GM12865 (cell line): ENCODE measurements around the gene PFDN1.

Experiments used
- DNase-seq: peaks from one replicate; pipeline ENCODE4 v3.0.0; 2010; ENCODE audit warnings: low read depth
- H3K4me3 ChIP-seq: 2 replicates; pipeline ENCODE4 v1.5.1; 2011; ENCODE audit warnings: mild to moderate bottlenecking, low read depth, low read length, control low read depth
- TF ChIP-seq, protein P1 (sequence below): IDR thresholded peaks from 2 replicates; pipeline ENCODE4 v1.5.1; 2011; ENCODE audit warnings: low read length, control low read depth, low read depth, inconsistent platforms; ENCODE audit not compliant: insufficient read depth; ENCODE audit errors: missing control alignments

Gene PFDN1

DNA sequence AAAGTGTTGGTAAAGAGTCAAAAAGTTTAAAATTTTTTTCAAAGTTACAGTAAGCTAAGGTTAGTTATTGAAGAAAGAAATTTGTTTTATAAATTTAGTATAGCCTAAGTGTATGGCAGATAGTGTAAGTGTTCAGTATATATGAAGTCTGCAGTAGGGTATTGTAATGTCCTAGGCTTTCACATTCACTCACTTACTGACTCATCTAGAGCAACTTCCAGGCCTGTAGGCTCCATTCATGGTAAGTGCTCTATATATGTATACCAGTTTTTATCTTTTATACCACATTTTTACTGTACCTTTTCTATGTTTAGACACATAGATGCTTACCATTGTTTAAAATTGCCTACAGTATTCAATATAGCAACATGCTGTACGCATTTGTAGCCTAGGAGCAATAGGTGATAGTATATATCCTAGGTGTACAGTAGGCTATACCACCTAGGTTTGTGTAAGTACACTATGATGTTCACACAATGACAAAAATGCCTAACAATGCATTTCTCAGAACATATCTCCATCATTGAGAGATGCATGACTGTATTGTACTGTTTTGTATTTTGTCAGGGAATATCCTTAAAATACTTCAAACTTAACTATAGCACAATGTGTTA lies 89.4 kb downstream of the PFDN1 start:
- no peak overlapping the region for H3K4me3 ChIP-seq
- DNase-seq = no peak
- TF ChIP-seq, protein P1, sequence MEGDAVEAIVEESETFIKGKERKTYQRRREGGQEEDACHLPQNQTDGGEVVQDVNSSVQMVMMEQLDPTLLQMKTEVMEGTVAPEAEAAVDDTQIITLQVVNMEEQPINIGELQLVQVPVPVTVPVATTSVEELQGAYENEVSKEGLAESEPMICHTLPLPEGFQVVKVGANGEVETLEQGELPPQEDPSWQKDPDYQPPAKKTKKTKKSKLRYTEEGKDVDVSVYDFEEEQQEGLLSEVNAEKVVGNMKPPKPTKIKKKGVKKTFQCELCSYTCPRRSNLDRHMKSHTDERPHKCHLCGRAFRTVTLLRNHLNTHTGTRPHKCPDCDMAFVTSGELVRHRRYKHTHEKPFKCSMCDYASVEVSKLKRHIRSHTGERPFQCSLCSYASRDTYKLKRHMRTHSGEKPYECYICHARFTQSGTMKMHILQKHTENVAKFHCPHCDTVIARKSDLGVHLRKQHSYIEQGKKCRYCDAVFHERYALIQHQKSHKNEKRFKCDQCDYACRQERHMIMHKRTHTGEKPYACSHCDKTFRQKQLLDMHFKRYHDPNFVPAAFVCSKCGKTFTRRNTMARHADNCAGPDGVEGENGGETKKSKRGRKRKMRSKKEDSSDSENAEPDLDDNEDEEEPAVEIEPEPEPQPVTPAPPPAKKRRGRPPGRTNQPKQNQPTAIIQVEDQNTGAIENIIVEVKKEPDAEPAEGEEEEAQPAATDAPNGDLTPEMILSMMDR = no peak

DNA sequence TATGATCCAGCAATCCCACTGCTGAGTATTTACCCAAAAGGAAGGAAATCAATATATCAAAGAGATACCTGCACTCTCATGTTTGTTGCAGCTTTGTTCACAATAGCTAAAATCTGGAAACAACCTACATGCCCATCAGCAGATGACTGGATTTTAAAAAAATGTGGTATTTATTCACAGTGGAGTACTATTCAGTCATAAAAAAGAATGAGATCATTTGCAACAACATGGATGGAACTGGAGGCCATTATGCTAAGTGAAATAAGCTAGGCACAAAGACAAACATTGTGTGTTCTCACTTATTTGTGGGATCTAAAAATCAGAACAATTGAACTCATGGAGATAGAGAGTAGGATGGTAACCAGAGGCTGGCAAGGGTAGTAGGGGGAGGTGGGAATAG lies 94.8 kb downstream of the PFDN1 start:
- DNase-seq = no peak
- TF ChIP-seq, protein P1 = no peak
- H3K4me3 ChIP-seq = no peak overlapping the region

DNA sequence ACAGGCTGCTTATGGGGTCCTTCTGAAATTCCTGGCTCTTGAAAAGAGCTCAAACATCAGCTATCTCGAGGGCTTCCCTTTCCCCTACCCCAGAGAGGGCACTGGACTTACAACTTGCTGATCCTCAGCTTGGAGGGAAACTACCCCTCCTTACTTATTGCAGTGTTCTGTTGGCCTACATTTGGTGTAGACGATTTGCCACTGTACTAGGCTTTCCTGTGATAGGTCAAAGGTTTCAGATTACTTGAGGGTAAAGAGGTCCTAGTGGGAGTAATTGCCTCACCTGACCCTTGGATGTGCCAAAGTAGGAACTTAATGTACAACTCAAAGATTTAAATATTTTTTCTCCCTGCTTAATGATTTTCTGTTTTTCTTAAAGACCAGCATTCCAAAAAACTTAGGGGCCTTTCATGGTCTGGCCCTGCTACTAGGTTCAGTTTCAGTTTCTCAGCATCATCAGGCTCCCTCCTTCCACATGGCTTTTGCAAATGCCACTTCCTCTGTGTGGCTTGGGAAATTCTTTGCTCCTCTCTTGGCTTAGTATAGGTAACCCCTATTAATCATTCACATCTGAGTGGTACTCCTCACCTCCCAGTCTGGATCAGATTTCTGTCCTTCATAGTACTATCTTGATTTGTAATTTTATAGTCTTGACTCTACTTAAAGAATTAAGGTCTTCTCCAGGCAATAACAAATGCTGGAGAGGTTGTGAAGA lies 95.5 kb downstream of the PFDN1 start:
- H3K4me3 ChIP-seq = no peak overlapping the region
- peak; percentile 39 for DNase-seq
- TF ChIP-seq, protein P1 = no peak

DNA sequence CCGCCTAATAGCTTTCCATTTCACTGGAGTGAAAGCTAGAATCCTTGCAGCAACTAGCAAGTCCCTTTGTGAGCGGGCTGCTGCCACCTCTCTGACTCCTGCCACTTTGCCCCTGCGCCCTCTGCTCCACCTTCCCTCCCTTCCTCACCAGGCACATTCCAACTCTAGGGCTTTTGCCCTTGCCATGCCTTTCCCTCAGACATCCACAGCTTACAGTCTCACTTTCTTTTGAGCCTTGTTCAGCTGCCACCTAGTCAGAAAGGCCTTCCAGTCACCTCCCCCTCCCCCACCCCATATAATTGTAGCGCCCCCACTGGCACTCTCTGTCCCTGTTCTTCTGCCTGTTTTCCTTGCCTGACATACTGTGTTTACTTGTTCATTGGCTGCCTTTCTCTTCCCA lies 96.9 kb downstream of the PFDN1 start:
- no peak overlapping the region for H3K4me3 ChIP-seq
- TF ChIP-seq, protein P1 = no peak
- DNase-seq = no peak

DNA sequence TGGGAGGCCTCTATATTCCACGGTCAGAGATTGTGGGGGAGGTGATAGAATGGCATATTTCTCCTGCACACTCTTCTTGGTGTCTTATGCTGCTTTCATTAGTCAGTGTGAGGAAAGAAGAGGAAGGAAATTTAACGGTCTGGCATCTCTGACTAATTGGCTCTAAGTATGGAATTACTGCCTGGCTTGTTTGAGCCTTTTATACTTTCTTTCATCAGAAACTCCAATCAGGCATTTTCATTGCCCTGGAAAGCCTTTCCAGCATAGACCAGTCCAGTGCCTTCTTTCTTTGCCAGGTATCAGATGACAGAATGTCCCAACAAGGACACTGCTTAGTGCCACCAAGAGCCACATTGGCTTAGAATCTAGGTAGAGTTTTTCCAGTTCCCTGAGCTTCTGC lies 97.7 kb downstream of the PFDN1 start:
- H3K4me3 ChIP-seq = no peak overlapping the region
- no peak for DNase-seq
- TF ChIP-seq, protein P1 = no peak

DNA sequence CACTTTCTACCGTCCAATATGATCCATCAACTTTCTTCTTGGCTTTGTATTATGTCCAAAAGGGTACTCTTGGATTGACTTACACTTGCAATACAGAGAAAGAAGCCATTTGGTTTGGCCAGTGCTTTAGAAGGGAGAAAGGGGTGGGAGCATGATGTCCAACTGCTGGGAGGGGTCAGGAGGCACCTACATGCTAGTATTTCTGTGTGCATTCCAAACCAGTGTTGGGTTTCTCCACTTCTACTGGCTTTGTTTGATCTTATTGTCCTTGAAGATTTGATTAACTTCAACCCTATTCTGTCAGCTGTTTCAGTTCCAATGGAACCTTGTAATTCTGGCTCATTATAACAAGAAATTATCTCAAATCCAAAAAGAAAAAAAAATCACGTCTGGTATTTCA lies 100.3 kb downstream of the PFDN1 start:
- TF ChIP-seq, protein P1 = no peak
- DNase-seq = no peak
- H3K4me3 ChIP-seq = no peak overlapping the region
